Left lung (tissue), 10 donors: ENCODE measurements around the gene EHD4. TPM values are rescaled to one million over a fixed set of nuclear protein-coding genes. Genes with fewer than 3 reads are reported as not detected.
A peak's percentile ranks its signal among the peaks of the same experiment; 100 is the strongest.

Experiments used
- ATAC-seq: fragments of 200-7000 bp; cut with Tn5 transposase; one replicate; pipeline ENCODE4 v1.9.1; 2020; ENCODE audit warnings: moderate library complexity
- DNase-seq, 4 donors: peaks; one replicate each; pipeline ENCODE4 v3.0.0-alpha.2; 2013 to 2020
- H3K27ac ChIP-seq, 2 donors: fragments of 200-600 bp; sonication (generic) in 1 of 2; one replicate each; pipeline versions ENCODE4 v1.5.0 to v1.8.0; 2020 to 2021
- H3K27me3 ChIP-seq, 2 donors: fragments of 200-600 bp; sonication (generic) in 1 of 2; one replicate each; pipeline versions ENCODE4 v1.5.0 to v1.8.0; 2020 to 2021
- H3K36me3 ChIP-seq, 2 donors: fragments of 200-600 bp; sonication (generic) in 1 of 2; one replicate each; pipeline versions ENCODE4 v1.5.0 to v1.8.0; 2020 to 2021
- H3K4me1 ChIP-seq, 2 donors: fragments of 200-600 bp; one replicate each; pipeline ENCODE4 v1.8.0; 2021
- H3K4me3 ChIP-seq, 2 donors: fragments of 200-600 bp; sonication (generic) in 1 of 2; one replicate each; pipeline versions ENCODE4 v1.5.0 to v1.8.0; 2020 to 2021; ENCODE audit warnings: mild to moderate bottlenecking in 1 of 2
- H3K9me3 ChIP-seq, 2 donors: fragments of 200-600 bp; sonication (generic) in 1 of 2; one replicate each; pipeline versions ENCODE4 v1.5.0 to v1.8.0; 2020 to 2021
- CTCF ChIP-seq, 2 donors: fragments of 200-600 bp; sonication (generic) in 1 of 2; IDR thresholded peaks; one replicate each; pipeline versions ENCODE4 v1.5.0 to v1.8.0; 2021; ENCODE audit warnings: antibody characterized with exemption in 2 of 2
- intact Hi-C, 2 donors: fragments of 100-400 bp; cut with DNase I; formaldehyde crosslinking; loops; one replicate each; pipeline versions ENCODE4 v1.11.2 to v1.14.2; 2022
- polyA plus RNA-seq, 6 donors: library from polyadenylated mRNA; unstranded; fragments of 120-200 nt; gene quantifications; one replicate each; pipeline ENCODE4 v1.2.1, GENCODE V29; 2013; ENCODE audit not compliant: insufficient read length in 6 of 6
- total RNA-seq, 2 donors: library from RNA; stranded (reverse); fragmentation: NEBNext Ultra II Directional; extraction: Animal tissue kit (Norgen Biotek cat#: 25700); gene quantifications; one replicate each; pipeline ENCODE4 v1.2.1, GENCODE V29; 2021
- donor health status: DM: no; HTN: yes; CAD: no.
- donor health status: DM: no; HTN: no; CAD: no.

The EHD4 gene
- total and polyA plus RNA-seq, 8 donors: 11.7 to 32.6 (median 13.1) TPM

- Histone ChIP-seq H3K36me3 (peaks cover 0 to 34% of the 10 kb centered on the region in 2 donors), H3K9me3 (no peaks in the 10 kb centered on the region), H3K27me3 (no peaks in the 10 kb centered on the region), H3K27ac (no peak overlapping the region), H3K4me1 (peaks cover 10 to 28% of the 10 kb centered on the region in 2 donors), H3K4me3 (no peak overlapping the region)
- intact Hi-C loops: no loop called here
- no peak for TF ChIP-seq CTCF (IDR thresholded peaks at IDR 0.05)
- DNase-seq (no peak), ATAC-seq (no peak)
Observed at GRCh38 chr15:41951571-41951970, 20.8 kb downstream of the EHD4 start.

GRCh38 chr15:41950489-41950888, 21.9 kb downstream of the EHD4 start:
- peaks cover 10 to 17% of the 10 kb centered on the region in 2 donors for H3K4me1 ChIP-seq
- H3K36me3 ChIP-seq: peaks cover 0 to 43% of the 10 kb centered on the region in 2 donors
- no peak for TF ChIP-seq CTCF (IDR thresholded peaks at IDR 0.05)
- DNase-seq: peak in 1 of 4 donors; percentile 49
- no peaks in the 10 kb centered on the region for H3K9me3 ChIP-seq
- no peak overlapping the region for H3K27ac ChIP-seq
- no peaks in the 10 kb centered on the region for H3K27me3 ChIP-seq
- intact Hi-C loops: no loop called here
- no peak overlapping the region for H3K4me3 ChIP-seq
- ATAC-seq: no peak

- H3K4me3 ChIP-seq: no peak overlapping the region
- no peak overlapping the region for H3K27ac ChIP-seq
- no peak for TF ChIP-seq CTCF (IDR thresholded peaks at IDR 0.05)
- ATAC-seq (no peak), DNase-seq (no peak)
- intact Hi-C loops: no loop called here
- H3K27me3 ChIP-seq: no peaks in the 10 kb centered on the region
- peaks cover 0 to 47% of the 10 kb centered on the region in 2 donors for H3K36me3 ChIP-seq
- no peaks in the 10 kb centered on the region for H3K9me3 ChIP-seq
- peaks cover 10 to 15% of the 10 kb centered on the region in 2 donors for H3K4me1 ChIP-seq
Observed at GRCh38 chr15:41950127-41950483, 22.3 kb downstream of the EHD4 start.

GRCh38 chr15:41949401-41950126, 22.8 kb downstream of the EHD4 start:
- DNase-seq (no peak), ATAC-seq (no peak)
- Histone ChIP-seq H3K27me3 (no peaks in the 10 kb centered on the region), H3K4me1 (peaks cover 10 to 20% of the 10 kb centered on the region in 2 donors), H3K36me3 (peaks cover 0 to 51% of the 10 kb centered on the region in 2 donors), H3K4me3 (no peak overlapping the region), H3K27ac (no peak overlapping the region), H3K9me3 (no peaks in the 10 kb centered on the region)
- no peak for TF ChIP-seq CTCF (IDR thresholded peaks at IDR 0.05)
- intact Hi-C loops: no loop called here

- no peaks in the 10 kb centered on the region for H3K27me3 ChIP-seq
- DNase-seq (no peak), ATAC-seq (no peak)
- intact Hi-C loops: no loop called here
- no peaks in the 10 kb centered on the region for H3K9me3 ChIP-seq
- peaks cover 20 to 31% of the 10 kb centered on the region in 2 donors for H3K4me1 ChIP-seq
- peaks cover 0 to 42% of the 10 kb centered on the region in 2 donors for H3K36me3 ChIP-seq
- TF ChIP-seq CTCF (IDR thresholded peaks at IDR 0.05): no peak
- H3K4me3 ChIP-seq: no peak overlapping the region
- H3K27ac ChIP-seq: no peak overlapping the region
Observed at GRCh38 chr15:41948490-41948889, 23.9 kb downstream of the EHD4 start.
